Vagina (tissue), 2 donors: Measurements from ENCODE around the gene LMOD2.

ENCODE experiments used
- POLR2A ChIP-seq, 2 donors: fragments of 450-650 bp; IDR thresholded peaks; one replicate each; pipeline ENCODE4 v1.6.1; 2017; ENCODE audit warnings: antibody characterized with exemption in 2 of 2, mild to moderate bottlenecking in 2 of 2, moderate library complexity in 2 of 2
- POLR2AphosphoS5 ChIP-seq, 2 donors: sonication (generic); formaldehyde crosslinking; IDR thresholded peaks; one replicate each; pipeline ENCODE4 v1.9.0; 2017; ENCODE audit warnings: antibody characterized with exemption in 2 of 2, mild to moderate bottlenecking in 2 of 2, low read depth in 1 of 2; ENCODE audit not compliant: insufficient read depth in 1 of 2
- TF ChIP-seq, protein P1 (sequence below), 3 experiments: fragments of 450-650 bp in 2 of 3; fragments of 200-600 bp in 1 of 3; sonication (generic) in 1 of 3; IDR thresholded peaks; one replicate each; pipeline ENCODE4 v1.5.1; 2017 to 2019; ENCODE audit warnings: antibody characterized with exemption in 3 of 3, mild to moderate bottlenecking in 2 of 3, moderate library complexity in 2 of 3

DNA sequence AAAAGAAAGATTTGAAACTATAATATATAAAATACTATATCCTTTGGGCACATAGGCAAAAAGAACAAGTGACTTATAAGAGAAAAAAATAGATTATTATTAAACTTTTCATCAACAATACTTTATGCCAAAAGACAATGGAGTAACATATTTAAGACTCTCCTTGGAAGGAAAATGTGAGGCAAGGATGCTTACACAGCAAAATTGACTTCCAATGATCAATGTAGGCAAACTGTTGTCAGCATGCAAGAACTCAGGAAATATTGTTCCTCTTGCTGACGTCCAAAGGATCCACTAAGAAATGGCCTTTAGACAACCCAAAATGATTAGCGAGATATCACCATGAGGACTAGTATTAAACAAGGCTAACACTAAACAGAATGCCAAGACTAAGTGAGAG is 22.9 kb upstream of the LMOD2 start:
- TF ChIP-seq, protein P1, sequence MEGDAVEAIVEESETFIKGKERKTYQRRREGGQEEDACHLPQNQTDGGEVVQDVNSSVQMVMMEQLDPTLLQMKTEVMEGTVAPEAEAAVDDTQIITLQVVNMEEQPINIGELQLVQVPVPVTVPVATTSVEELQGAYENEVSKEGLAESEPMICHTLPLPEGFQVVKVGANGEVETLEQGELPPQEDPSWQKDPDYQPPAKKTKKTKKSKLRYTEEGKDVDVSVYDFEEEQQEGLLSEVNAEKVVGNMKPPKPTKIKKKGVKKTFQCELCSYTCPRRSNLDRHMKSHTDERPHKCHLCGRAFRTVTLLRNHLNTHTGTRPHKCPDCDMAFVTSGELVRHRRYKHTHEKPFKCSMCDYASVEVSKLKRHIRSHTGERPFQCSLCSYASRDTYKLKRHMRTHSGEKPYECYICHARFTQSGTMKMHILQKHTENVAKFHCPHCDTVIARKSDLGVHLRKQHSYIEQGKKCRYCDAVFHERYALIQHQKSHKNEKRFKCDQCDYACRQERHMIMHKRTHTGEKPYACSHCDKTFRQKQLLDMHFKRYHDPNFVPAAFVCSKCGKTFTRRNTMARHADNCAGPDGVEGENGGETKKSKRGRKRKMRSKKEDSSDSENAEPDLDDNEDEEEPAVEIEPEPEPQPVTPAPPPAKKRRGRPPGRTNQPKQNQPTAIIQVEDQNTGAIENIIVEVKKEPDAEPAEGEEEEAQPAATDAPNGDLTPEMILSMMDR (IDR thresholded peaks at IDR 0.05) = no peak
- TF ChIP-seq POLR2A (IDR thresholded peaks at IDR 0.05) (no peak), POLR2AphosphoS5 (IDR thresholded peaks at IDR 0.05; ENCODE audit: insufficient read depth in 1 of 2, low read depth in 1 of 2) (no peak)
